NT2/D1 (cell line): ENCODE results near the gene GCHFR.

Experiments used
- DNase-seq: peaks from one replicate; pipeline ENCODE4 v3.0.0-alpha.2; 2011; ENCODE audit warnings: low read depth, low spot score
- H3K27me3 ChIP-seq: 2 replicates; pipeline ENCODE4 v1.6.0; 2011; ENCODE audit warnings: mild to moderate bottlenecking; ENCODE audit not compliant: insufficient read length, insufficient read depth
- H3K36me3 ChIP-seq: 2 replicates; pipeline ENCODE4 v1.6.1; 2011; ENCODE audit warnings: mild to moderate bottlenecking, low read length, mixed read lengths; ENCODE audit not compliant: insufficient read depth, insufficient read length
- H3K4me1 ChIP-seq: 2 replicates; pipeline ENCODE4 v1.5.1; 2011; ENCODE audit not compliant: insufficient read depth, insufficient read length
- H3K4me3 ChIP-seq: 2 replicates; pipeline ENCODE4 v1.5.1; 2011; ENCODE audit warnings: low read depth; ENCODE audit not compliant: insufficient read length
- H3K9ac ChIP-seq: 2 replicates; pipeline ENCODE4 v1.6.0; 2011; ENCODE audit warnings: low read depth; ENCODE audit not compliant: insufficient read length
- H3K9me3 ChIP-seq: 2 replicates; pipeline ENCODE4 v1.5.1; 2011; ENCODE audit warnings: mild to moderate bottlenecking, low read length; ENCODE audit not compliant: insufficient read depth
- SUZ12 ChIP-seq: IDR thresholded peaks from 2 replicates; pipeline ENCODE4 v1.6.1; 2011; ENCODE audit not compliant: insufficient read length, insufficient read depth; ENCODE audit errors: extremely low read depth
- YY1 ChIP-seq: IDR thresholded peaks from 2 replicates; pipeline ENCODE4 v1.6.1; 2011; ENCODE audit not compliant: insufficient read length, insufficient read depth
- ZNF274 ChIP-seq: IDR thresholded peaks from 2 replicates; pipeline ENCODE4 v1.6.1; 2011; ENCODE audit warnings: mild to moderate bottlenecking, low read depth, low read length

GCHFR gene

DNA sequence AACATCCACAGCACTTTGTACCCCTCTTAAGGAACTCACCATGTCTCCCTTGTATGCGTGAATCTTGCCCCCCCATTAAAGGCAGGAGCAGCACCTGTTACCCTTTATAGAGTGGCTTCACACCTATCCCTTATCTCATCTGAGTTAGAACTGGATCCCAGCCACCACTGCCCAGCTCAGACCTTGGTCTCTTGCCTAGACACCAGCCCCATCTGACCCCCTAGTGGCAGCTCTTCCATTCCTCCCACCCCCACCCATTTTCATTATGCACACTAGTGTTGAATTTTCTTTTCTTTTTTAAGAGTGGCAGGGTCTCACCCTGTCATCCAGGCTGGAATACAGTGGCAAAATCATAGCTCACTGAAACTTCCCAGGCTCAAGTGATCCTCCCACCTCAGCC lies 39.8 kb downstream of the GCHFR start:
- peaks cover 18% of the 10 kb centered on the region for H3K36me3 ChIP-seq
- no peaks in the 10 kb centered on the region for H3K9me3 ChIP-seq
- H3K27me3 ChIP-seq = no peaks in the 10 kb centered on the region
- no peak overlapping the region for H3K9ac ChIP-seq
- peaks cover 3% of the 10 kb centered on the region for H3K4me1 ChIP-seq
- DNase-seq = no peak
- H3K4me3 ChIP-seq = no peak overlapping the region
- TF ChIP-seq SUZ12 (no peak), ZNF274 (no peak), YY1 (no peak)

DNA sequence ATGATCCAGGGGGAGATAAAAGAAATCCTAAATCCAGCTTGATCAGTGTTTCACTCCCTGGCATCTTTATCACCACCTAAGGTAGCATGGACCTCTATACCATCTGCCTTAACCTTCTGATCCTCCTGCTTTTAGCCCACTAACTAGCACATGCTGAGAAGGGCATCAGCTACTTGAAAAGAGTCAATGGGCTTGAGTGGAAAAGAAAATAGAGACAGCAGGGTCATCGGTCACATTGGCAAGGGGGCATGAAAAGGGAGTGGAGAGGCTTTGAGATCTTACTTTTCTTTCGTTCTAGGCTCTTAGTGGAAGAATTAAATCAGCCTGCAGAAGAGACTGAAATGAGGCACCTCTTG lies 42.8 kb downstream of the GCHFR start:
- Histone ChIP-seq H3K4me3 (peak overlapping the region; percentile 100), H3K36me3 (peaks cover 35% of the 10 kb centered on the region), H3K9ac (peak overlapping the region; percentile 99), H3K4me1 (peaks cover 3% of the 10 kb centered on the region), H3K27me3 (no peaks in the 10 kb centered on the region), H3K9me3 (no peaks in the 10 kb centered on the region)
- TF ChIP-seq ZNF274 (no peak), YY1 (no peak), SUZ12 (no peak)
- no peak for DNase-seq

DNA sequence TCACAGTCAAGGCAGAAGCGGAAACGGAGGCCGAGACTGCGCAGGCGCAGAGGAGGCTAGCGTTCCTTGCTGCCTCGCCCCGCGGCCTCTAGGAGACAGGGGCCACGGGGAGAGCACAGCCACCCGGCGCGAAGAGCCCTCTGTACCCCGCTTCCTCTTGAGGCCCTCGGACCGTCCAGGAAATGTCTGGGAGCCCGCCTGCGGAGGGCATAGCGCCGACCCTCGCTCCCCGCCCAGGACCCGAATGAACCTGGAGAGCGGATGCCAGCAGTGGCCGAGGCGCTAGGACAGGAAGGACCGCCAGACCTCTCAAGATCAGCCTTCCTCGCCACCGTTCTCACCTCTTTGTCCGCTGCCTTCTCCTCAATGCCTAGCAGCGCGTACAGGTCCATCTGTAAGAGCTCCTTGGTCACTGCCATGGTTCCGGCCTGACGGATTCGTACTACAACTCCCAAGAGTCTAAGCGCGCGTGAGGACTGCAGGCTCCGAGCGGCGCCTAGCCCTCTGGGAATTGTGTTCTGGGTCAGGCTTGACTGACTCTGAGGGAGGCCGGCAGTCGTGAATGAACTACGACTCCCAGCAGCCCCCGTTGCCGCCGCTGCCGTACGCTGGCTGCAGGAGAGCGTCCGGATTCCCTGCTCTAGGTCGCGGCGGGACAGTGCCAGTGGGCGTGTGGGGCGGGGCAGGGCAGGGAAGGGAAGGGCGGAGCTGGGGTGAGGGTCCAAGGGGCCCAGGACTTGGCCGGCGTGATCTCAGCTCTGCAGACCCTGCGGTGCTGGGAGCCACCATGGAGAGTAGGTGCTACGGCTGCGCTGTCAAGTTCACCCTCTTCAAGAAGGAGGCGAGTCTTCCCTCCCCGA lies 43.4 kb downstream of the GCHFR start, which contains the start of the genes DNAJC17 and ZFYVE19:
Gene DNAJC17, minus strand, starts transcription at position 446 of the 860 bp plus-strand sequence. Its CDS starts 27 bp downstream, at position 419.
Gene ZFYVE19, plus strand, starts transcription at position 62 of the 860 bp plus-strand sequence. Its CDS starts 501 bp downstream, at position 563.
- Histone ChIP-seq H3K36me3 (peaks cover 38% of the 10 kb centered on the region), H3K4me3 (peak within 1 kb of the TSS; percentile 100), H3K27me3 (no peaks in the 10 kb centered on the region), H3K9me3 (no peaks in the 10 kb centered on the region), H3K4me1 (peaks cover 3% of the 10 kb centered on the region), H3K9ac (peak within 1 kb of the TSS; percentile 99)
- peak; percentile 95 for DNase-seq
- peak; percentile 14 for TF ChIP-seq YY1
- TF ChIP-seq ZNF274 = no peak
- TF ChIP-seq SUZ12 = no peak

DNA sequence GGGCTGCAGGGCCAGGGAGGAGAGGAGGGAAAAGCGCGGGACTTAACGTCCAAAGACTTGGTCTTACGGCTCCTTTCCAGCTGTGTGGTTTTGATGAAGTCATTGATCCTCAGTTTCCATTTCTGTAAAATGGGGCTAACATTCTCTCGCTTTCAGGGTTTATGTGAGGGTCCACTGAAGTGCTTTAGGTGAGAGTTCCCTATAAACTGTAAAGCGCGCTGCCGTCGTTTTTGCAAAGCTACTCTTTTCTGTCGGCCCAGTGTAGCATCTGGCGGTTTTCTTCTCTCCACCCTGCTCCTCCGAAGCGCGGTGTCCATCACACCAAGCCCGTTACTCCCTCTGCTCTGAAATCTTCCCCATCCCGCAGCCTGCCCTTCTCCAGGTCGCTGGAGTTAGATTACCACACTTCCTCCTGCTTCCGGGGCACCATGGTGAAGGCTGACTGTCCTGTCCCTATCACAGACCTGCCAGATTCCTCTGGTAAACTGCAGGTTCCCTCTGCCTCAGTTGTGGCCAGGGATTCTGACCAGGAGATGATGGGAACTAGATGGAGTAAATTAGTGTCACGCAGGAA lies 44.1 kb downstream of the GCHFR start:
- Histone ChIP-seq H3K27me3 (no peaks in the 10 kb centered on the region), H3K36me3 (peaks cover 38% of the 10 kb centered on the region)
- DNase-seq = no peak

DNA sequence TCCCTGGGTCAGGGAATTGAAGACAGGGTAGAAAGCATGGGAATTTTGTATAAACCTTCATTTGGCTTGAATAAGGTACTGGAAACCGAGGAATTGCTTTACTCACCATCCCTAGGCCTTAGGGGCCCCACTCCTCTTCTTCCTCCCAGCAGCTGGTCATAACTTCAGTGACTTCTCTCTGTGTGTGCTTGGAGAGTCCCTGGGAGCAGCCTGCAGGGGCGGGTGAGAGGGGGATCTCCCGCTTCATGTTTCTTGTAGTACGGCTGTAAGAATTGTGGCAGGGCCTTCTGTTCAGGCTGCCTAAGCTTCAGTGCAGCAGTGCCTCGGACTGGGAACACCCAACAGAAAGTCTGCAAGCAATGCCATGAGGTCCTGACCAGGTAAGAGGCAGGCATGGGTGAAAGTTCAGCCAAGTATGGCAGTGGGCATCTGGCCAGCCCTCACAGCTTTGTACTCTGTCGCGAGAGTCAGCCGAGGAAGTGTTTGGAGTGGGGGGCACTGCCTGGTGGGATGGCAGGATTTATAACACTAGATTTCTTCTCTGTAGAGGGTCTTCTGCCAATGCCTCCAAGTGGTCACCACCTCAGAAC lies 45.1 kb downstream of the GCHFR start:
- DNase-seq = no peak
- Histone ChIP-seq H3K9ac (no peak overlapping the region), H3K4me1 (peaks cover 3% of the 10 kb centered on the region), H3K36me3 (peaks cover 39% of the 10 kb centered on the region), H3K4me3 (no peak overlapping the region), H3K9me3 (no peaks in the 10 kb centered on the region), H3K27me3 (no peaks in the 10 kb centered on the region)
- TF ChIP-seq YY1 (no peak), SUZ12 (no peak), ZNF274 (no peak)

More for the DNA sequence above, 44.1 kb downstream of the GCHFR start:
- Histone ChIP-seq H3K4me1 (peaks cover 3% of the 10 kb centered on the region), H3K4me3 (peak overlapping the region; percentile 100), H3K9ac (peak overlapping the region; percentile 85), H3K9me3 (no peaks in the 10 kb centered on the region)
- TF ChIP-seq YY1 (no peak), SUZ12 (no peak), ZNF274 (no peak)

DNA sequence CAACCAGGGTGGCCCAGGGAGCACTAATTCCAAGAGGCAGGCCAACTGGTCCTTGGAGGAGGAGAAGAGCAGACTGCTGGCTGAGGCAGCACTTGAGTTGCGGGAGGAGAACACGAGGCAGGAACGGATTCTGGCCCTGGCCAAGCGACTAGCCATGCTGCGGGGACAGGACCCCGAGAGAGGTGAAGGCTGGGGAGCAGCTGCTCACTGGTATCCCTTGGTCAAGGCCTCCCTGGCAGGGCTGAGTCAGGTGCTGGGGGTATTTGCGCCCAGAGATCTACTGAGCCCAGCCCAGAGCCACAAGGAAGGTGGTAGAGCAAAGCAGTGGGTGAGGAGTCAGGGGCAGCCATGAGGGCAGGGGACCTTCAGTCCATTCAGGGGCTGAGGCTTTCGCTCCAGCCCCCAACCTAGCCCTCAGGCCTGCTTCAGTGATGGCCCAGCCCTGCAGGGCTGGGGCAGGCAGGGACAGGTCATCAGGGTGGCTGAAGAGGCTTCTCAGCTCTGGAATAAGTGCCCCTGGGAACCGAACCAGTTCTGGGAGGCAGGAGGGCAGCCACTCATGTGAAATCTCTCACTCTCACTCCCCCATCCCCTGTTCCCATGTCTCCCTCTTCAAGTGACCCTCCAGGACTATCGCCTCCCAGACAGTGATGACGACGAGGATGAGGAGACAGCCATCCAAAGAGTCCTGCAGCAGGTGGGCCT lies 49.0 kb downstream of the GCHFR start:
- Histone ChIP-seq H3K9ac (no peak overlapping the region), H3K27me3 (no peaks in the 10 kb centered on the region), H3K4me3 (no peak overlapping the region), H3K36me3 (peaks cover 49% of the 10 kb centered on the region), H3K9me3 (no peaks in the 10 kb centered on the region), H3K4me1 (peaks cover 6% of the 10 kb centered on the region)
- DNase-seq = no peak
- no peak for TF ChIP-seq SUZ12
- TF ChIP-seq ZNF274 = no peak
- no peak for TF ChIP-seq YY1
